Activated CD8-positive, alpha-beta memory T cell treated with anti-CD3 and anti-CD28 coated beads, Interleukin-2, amount 50 U/mL, for 1 hour (primary cell): Measurements from ENCODE around the gene C3orf52.

Experiments
- DNase-seq: peaks from one replicate; pipeline ENCODE4 v3.0.0-alpha.2; 2020; ENCODE audit errors: extremely low read depth

C3orf52 gene

DNA sequence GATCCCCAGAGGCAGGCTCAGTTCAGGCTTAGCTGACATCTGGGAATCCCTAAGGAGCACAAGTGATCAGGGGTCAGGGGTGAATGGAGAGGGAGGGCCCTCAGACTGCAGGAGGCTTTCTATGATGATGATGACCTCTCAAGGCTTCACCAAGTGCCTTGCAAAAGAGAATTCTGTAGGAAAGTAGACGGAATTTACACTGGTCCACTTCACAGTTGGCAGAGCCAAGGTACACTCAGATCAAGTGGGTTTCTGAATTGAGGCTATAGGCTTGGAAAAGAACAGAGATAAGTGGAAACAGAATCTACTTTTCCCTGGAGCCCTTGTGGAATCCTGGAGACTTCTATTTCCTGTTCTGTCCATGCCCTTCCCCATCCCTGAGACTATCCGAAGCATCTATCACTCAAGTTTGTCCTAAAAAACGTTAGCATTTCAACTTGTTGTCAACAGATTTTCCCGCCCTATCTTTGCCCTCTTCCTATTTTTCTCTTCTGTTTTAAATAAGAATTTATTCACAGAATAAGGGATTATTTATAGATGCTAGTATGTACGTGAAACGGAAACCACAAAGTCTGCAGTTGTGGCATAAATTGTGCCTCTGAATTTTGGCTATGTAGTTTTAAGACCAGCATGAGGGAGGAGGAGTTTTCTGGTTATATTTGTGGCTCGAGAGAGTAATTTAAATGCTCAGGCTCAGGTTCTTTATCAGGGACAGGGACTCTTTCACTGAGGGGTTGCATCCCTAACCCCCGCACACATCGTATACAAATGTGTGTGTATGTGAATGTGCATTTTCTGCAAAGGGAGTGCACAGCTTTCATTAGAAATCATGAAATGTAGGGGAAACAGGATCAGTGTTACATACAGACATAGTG lies 34.0 kb downstream of the C3orf52 start:
- DNase-seq, result no peak

DNA sequence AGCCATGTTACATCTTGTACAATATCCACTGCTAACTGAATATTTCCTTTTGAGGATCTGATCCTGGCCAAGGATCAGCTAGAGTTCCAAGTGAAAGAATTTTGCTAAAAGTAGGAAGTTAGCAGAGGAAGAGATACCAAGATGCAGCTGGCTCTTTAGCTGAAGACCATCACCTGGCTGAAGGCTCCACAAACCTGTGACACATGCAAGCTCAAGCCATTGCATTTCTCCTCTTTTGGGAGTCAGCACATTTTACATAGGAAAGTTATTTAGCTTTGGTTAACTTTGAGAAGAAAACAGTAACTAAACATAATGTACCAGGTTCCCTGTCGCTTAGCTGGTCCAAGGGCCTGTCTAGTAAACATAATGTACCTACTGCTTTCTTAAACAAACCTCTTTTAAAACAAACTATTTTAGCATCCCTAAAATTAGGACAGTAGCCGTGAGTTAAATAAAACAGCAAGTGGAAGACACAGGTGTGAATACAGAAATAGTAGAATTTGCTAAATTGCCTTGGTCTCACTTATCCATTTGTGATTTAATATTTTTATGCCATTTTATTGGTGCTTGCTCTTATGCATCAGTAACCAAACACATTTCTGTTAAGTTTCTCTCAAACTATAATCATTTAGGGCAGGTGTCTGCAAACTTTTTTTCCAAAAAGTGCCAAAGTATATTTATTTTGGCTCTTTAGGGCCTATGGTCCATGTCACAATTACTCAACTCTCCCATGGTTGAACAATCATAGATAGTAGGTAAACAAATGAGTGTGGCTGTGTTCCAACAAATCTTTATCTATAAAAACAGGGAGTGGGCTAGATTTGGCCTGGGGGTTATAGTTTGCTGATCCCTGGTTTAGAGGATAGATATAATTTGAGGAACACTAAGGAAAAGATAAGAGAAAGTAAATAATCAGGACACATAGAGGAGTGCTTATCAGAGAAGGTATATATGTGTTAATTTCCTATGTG lies 35.7 kb downstream of the C3orf52 start:
- DNase-seq, result no peak

DNA sequence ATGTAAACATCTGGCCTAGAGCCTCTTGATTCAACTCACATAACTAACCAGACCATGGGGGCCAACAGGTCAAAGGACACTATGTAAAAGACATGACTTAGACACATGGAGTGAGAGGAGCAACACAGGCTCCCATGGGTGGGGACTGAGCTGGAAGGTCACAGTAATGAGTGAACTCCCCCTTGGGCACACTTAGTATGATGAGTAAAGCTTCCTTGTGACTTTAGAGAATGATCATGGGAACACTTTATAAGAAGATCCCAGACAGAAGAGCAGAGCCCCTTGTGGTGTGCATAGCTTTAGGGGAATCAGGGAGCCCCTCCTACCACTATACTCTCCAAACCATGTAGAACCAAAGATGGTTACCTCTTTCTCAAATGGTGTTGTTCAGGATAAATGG lies 36.7 kb downstream of the C3orf52 start:
- no peak for DNase-seq

DNA sequence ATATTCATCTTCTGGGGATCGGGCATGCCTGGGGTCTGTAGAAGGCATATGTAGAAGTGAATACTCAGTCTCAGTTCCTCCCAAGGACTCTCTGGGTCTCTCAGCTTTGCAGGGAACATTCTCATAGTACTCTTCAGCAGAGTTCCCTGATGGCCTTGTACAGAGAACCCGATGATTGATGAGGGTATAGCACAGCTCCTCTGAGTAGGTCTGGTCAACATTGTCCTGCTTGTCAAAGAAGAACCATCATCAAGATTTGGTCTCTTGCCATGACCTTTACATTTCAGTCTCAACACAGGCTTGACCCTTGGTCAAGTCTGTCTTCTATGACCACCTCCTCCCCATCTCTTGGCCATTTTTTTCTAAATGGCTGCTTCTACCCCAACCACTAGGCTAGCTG lies 37.4 kb downstream of the C3orf52 start:
- no peak for DNase-seq

DNA sequence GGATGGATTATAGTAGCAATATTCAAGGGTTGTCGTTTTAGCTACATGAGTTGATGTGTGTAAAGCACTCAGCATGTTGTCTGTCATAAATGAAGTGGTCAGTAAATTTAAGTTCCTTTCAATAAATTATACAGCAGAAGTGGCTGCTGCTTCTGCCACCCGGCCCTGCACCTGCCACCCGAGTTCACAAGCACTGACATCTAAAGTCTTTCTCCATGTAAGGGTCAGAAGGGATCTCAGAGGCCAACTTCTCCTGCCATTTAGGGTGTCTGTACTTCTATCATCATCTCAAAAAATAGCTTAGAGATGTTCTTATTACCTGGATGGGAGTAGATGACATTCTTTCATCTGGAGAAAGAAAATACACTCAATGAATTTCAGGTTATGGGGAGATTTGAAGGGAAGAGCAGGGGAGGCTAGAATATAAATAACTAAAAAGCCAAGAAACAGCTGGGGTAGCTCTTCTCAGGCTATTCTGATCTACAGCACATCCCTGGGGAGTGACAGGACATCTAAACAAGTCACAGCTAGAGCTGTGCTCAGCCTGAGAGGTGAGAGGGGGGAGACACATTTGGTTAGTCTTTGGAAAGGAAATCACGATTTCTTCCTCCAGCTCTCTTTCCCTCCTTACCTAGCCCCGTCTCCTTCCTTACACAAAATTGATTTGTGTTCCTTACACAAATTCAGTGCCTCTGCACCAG lies 38.9 kb downstream of the C3orf52 start:
- no peak for DNase-seq

DNA sequence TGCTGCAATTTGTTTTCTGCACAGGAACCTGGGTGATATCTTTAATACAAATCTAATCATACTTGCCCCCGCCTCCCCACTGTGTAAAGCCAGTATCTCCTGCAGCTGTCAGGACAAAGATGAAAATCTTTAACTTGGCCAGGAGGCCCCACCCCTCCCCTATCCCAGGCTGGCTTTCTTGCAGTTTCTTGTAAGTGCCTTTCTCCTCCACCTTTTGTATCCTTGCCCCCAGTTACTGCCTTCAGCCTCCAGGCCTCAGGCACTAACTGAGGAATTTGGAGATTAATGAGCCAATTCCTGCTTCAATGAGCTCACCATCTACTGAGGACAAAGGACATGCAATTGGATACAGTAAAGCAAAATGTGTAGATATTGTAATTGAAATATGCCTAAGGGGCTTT lies 40.3 kb downstream of the C3orf52 start:
- DNase-seq, result no peak

DNA sequence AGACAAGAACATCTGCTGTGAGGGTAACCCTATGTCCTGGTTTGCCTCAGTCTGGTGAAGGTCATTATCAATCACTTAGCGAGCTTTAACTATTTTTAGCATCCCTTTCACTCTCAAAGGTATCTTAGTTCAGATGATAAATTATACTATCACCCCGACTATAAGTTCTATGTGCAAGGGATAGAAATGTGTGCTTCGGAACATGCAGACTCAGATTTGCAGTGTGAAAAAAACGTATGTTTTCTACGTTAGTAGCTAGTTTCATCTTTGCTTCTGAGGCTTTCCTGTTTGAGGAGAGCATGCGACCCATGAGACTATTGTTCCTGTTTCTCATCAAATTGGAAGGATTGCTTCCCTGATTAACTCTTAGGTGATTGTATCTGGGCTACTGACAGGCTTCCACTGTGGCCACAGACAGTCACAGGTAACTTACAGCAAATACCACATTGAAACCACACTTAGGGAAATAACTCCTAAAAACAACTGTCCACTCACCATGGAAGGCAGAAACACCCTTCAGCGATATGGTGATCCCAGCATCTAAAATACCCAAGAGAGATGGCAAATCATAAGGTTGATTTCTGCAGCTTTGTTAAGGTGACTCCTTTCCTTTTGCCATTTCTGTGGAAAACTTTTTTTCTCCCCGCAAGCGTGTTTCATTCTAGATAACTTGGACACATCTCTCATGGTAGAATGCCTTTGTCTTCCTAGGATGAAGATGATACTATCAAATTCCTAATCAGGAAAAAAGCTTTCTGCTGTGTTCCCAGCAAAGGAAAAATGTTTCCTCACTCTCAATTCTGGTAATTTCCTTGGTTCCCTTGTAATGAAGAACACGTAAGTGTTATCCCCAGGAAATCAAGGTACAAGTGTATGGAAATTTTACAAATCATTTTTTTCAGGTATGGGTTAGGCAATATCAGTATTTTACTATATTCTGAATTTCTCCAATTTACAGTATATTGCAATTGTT lies 41.6 kb downstream of the C3orf52 start:
- no peak for DNase-seq

DNA sequence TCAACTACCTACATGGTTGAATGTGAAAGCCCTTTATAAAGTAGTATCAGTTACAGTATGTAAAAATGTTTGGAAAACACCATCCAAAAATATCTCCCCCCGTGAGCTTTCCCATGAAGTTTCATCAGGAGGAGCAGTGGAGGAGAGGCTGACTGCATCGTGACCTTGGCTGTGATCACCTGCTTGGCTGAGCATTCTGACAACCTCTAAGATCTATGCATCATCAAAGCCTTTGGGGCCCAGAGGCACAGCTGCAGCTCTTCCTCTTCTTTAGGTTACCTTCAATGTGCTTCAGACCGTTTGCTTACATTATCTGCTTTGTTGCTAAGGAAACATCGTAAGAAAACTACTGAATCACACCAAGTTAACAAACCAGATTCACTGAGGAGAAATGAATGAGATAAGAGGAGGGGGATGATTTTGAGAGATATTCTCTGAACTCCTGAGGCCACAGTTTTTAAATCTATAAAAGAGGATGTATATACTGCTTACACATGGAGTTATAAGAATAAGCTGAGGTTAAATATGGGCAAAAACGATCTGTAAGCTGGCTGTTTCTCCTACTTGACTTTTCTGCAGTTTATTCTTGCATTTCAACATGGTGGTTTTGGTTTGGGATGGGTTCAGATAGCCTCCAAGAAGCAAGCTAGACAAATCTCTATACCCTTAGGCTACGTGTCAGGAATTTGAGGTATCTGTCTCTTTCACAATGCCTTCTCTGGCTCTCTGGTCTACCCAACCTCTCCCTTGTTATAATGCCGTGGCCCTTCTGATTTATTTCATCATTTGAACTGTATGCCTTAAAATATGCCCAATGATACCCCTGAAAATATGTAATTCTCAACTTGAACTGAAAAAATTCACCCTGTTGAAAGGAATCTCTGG lies 42.9 kb downstream of the C3orf52 start:
- DNase-seq, result no peak

DNA sequence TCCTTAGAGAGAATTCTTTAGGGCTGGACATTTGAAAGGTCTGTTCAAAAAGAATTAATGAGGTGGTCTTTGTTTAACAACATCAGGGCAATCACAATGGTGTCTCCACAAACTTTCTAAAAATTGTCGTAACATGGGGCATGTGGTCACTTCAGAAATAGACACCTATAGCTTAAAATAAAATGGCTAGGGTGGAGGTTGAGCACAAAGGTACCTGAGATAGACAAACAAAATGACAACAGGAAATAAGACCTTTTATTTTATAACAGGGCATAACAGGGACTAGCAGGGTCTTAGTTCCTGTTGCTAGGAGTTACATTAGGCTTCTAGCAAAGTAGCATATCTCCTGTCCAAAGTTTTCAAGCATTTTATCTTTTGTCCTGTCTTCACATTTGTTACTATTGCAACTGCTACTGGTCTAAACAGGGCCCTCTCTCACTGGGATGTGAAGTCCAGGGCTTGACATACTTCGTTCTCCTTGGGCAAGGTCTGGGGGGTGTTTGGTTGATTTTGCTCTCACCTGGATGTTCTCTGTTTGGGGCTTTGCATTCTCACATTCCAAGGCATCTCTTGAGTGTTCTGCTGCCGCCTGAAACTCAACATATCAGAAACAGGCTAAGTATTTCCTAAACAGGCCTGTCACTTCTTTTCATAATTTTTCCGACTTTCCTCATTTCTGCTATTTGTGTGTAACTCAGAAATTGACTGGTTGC lies 43.9 kb downstream of the C3orf52 start:
- no peak for DNase-seq

DNA sequence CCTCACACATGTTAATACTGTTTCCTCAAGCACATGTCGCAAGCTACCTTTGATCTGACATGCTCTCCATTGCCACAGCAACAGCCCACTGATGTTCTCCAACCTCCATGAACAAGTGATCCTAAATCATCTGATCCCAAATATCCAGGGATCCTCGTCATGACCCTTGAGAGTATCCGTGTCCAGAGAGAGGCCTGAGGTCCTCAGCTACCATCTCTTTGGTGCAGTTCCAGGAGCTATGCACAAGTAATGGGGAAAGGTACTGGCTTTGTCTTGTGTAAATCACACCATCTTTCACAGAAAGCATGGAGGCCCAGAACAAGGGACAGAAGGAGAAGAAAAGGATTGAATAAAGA lies 44.4 kb downstream of the C3orf52 start:
- no peak for DNase-seq

DNA sequence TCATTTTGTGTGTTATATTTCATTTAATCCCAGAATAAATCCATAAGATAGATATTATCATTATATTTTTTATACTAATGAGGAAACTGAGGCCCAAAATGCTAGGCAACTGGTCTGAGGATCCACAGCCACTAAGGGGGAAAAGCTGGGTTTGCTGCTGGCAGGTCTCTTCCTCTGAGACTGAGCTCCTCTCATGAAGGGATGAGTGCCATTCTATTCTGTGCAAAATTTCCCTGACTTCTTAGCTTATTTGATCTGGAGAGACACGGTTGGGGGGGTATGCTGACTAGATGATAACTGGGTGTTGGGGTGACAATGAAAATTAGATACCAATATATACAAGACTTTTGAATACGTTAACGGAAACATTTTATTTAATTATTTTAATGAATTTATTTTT lies 44.9 kb downstream of the C3orf52 start:
- DNase-seq, result no peak

DNA sequence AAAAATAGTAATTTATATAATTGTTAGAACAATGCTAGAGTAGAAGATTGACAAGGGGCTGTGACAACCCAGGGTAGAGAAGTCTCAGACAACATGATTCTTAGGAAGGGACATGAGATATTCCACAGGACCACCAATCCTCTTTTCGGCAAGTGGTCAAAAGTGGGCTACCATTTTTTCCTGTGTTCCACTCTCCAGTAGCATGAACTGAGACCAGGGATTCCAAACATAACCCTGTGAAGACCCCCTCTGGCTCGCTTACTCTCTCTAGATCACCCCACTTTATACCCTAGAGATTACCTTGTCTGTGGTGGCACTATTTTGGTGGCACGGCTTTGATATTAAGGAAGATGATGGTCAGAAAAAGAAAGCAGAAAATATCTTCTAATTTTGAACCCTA lies 45.9 kb downstream of the C3orf52 start:
- no peak for DNase-seq

DNA sequence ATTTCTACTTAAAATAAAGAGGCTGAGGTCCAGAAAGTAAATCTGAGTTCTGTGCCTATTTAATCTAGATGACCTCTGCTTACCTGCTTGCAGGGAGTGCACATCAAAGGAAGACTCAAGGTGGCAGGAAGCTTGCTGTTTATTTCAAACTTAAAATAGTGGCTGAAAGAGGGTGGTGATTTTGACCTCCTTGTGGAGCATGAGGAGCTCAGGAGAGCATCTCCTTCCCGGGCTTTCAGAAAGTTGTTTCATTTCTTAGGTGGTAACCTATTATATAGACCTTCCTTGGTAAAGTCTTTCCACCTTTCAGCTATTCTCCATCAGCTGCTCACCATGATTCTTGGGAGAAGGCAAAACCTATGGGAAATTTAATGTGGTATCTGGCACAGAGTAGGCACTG lies 46.4 kb downstream of the C3orf52 start:
- no peak for DNase-seq

DNA sequence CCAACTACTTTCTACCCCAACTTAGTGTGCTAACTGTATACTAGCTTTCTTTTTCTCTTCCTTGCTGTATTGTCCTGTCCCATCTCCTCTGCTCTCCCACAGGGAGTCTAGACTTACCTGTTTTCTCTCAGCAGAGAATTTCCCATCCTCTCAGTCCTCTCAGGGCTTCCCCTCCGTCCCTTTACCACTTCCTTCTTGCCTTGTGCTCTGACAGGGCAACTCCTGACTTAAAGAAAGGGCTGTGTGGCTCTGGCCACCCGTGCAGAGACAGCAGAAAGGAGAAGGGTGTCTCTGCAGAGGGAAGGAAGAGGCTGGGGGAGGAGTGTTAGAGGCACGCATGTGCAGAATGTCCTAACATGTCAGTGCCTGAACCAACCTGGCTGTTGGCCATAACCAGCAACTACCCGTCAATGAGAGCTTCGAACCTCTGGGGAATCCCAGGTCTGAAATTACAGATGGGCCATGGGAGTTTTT lies 46.8 kb downstream of the C3orf52 start, which contains the start of gene GCSAM:
TSS of gene GCSAM (minus strand) at position 274 of the 474 bp plus-strand sequence. CDS start at position 146, 128 bp downstream.
- DNase-seq, result peak; percentile 42

DNA sequence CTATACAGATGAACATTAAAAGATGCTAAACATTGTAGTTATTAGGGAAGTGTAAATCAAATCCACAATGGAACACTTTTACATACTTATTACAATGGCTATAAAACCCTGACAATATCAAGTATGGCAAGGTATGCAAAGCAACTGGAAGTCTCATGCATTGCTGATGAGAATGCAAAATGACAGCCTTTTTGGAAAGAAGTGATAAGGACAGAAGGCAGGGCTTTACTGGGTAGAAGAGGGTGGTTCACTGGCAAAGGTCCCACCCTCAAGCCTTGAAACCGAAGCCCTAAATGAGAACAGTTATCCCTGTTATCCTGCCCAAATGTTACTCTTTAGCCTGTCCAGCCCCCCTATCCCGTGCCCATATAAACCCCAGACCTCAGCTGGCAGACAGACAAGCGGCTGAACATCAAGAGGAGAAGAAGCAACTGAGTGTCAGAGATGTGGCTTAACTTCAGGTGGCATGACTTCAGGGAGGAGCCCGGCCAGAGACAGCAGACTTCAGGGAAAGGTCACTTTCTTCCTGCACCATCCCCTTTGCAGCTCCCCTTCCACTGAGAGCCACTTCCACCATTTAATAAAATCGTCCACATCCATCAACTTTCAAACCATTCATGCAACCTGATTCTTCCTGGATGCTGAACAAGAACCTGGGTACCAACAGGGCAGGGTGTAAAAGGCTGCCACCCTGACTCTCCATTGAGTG lies 47.6 kb downstream of the C3orf52 start:
- no peak for DNase-seq

DNA sequence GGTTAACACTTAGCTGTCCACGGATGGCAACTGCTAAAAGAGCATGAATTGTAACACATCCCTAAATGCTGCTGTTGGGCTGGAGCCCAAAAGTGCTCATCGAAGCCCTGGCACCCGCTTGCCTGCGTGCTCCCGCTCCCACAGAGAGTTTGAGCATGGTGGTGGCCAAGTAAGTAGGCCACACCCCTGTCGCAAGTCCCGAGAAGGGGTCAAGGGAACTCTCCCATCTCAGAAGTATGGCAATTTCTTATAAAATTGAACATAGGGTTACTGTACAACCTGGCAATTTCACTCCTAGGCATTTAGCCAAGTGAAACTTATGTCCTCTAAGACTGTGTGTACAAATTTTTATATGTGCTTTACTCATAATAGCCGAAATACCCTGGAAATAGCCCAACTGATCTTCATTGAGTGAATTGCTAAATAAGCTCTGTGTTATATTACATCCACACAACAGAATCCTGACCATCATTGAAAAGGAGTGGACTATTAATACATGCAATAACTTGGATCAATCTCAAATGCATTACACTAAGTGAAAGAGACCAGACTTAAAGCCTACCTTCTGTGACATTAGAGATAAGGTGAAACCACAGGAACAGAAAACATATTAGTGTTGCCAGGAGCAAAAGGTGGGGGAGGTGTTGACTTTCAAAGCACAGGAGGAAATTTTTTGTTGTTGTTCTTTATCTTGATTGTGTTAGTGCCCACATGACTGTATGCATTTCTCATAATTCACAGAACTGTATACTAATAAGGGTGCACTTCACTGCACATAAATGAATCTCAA lies 48.3 kb downstream of the C3orf52 start:
- no peak for DNase-seq

DNA sequence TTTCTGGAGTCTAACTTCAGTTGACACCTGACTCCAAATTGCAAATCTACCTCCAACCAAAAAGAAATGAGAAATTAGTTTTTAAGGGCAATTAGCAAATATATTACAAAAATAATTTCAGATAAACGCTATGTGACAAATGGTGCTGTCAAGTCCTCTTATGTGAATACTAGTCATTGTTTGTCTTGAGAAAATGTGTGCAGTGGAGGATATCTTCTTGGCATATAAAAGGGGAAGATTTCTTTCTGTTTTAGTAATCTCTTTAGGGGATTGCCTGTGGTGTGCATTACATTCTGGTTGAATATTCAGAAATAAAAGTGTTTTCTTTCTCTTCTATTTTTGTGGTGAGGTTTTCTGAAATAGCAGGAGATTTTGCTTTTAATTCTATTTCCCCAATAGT lies 49.9 kb downstream of the C3orf52 start:
- no peak for DNase-seq
